Stimulated activated CD4-positive, alpha-beta T cell treated with anti-CD3 and anti-CD28 coated beads, Interleukin-12 subunit alpha, Interleukin-12 subunit beta, amount 100 ng/mL, for 48 hours (primary cell): Measurements from ENCODE around the gene NEK11.

Experiments used
- DNase-seq, 3 donors: peaks; one replicate each; pipeline ENCODE4 v3.0.0-alpha.2; 2020; ENCODE audit warnings: low read depth in 2 of 3, low spot score in 1 of 3

NEK11 gene

GRCh38 chr3:131038326-131038725 lies 11.6 kb downstream of the NEK11 start:
- no peak for DNase-seq

DNA sequence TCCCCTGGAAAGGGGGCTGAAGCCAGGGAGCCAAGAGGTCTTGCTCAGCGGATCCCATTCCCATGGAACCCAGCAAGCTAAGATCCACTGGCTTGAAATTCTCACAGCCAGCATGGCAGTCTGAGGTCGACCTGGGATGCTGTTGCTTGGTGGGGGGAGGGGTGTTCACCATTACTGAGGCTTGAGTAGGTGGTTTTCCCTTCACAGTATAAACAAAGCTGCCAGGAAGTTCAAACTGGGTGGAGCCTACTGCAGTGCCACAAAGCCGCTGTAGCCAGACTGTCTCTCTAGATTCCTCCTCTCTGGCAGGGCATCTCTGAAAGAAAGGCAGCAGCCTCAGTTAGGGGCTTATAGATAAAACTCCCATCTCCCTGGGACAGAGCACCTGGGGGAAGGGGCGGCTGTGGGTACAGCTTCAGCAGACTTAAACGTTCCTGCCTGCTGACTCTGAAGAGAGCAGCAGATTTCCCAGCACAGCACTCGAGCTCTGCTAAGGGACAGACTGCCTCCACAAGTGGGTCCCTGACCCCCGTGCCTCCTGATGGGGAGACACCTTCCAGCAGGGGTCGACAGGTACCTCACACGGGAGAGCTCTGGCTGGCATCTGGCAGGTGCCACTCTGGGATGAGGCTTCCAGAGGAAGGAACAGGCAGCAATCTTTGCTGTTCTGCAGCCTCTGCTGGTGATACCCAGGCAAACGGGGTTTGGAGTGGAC lies 15.8 kb downstream of the NEK11 start:
- DNase-seq: peak in 1 of 3 donors; percentile 9

DNA sequence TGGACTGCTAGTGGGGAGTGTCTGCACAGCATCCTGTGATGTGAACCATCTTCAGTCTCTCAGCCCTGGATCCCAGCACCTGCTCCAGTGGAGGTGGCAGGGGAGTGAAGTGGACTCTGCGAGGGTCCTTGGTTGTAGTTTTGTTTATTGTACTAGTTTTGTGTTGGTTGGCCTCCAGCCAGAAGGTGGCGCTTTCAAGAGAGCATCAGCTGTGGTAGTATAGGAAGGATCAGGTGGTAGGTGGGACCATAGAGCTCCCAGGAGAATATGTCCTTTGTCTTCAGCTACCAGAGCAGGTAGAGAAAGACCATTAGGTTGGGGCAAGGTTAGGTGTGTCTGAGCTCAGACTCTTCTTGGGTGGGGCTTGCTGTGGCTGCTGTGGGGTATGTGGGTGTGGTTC lies 20.9 kb downstream of the NEK11 start:
- no peak for DNase-seq

GRCh38 chr3:131048030-131048429 lies 21.4 kb downstream of the NEK11 start:
- no peak for DNase-seq

- no peak for DNase-seq
These were observed 23.3 kb downstream of the NEK11 start for GRCh38 chr3:131050001-131050400.

DNA sequence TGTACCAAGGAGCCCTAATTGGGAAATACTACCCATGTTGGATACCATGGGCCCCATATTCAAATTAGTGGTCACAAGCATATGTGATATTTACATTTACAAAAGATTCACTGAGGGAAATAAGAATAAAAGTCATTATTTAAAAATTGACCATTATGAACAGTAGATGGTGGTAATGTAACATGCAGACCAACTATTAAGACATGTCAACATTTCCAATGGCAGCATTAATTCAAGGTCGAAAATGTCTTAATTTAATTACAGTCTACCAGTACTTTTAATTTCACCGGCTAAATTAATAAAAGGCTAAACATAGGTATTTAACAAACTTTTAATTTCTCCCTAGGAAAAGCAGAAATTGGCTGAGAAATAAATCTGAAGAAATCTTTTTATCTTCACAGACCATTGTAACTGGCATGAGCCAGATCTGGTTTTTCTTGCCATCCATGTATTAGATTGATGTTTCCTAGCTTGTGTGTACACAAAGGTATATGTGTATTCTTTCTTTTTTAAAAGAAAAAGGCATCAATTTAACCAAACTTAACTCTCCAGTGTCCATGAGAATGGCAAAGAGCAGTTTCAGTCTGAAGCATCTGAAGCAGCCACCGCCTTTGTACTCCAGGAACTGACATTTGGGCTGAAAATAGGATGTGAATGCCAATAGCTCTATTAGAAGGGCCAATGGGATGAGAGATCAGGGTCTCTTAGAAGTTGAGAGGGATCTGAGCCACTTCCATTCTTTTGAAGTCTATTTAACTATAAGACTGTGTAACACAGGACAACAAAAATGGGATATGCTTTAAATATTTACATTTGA lies 26.6 kb downstream of the NEK11 start:
- no peak for DNase-seq

- DNase-seq: no peak
These were observed 41.3 kb downstream of the NEK11 start for GRCh38 chr3:131067983-131068382.

DNA sequence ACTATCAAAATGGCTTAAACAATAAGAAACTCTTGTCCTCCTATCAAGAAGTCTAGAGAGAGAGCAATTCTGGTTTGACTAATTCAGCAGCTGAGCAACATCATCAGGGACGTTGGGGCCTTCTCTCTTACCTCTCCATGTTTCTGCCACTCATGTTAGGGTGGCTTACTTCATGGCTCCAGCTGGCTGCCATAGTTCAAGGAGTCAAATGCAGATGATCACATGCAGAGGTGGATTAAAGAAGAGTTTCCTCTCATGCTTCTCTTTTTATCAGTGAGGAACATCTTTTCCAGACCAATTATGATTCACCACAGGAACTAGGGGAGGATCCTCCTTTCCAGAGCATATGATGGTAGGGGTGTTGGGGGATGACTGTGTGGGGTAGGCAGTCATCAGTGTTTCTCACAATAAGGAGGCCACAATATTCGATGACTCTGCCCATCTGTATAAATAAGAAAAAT lies 45.5 kb downstream of the NEK11 start:
- no peak for DNase-seq

GRCh38 chr3:131072845-131073244 lies 46.2 kb downstream of the NEK11 start:
- DNase-seq: no peak

GRCh38 chr3:131075632-131076328 lies 49.1 kb downstream of the NEK11 start:
- DNase-seq: no peak

DNA sequence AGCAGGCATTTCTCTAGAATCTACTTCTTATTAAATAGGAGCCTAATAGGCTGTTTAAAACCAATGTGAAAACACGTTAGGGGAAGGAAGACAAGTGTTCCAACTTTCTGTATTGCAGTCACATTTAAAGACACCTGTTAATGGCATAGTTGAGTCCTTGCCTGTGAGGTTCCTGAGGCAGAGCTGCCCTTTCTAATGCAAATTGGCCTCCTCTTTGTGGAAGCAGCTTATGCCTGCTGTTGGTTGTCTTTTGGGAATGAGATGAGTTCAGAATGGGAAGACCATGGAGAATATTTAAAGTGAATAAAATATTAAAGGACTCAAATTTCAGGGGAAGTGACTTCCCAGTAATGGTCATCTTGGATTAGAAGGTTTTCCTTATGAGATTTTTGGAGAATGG lies 51.2 kb downstream of the NEK11 start:
- no peak for DNase-seq

GRCh38 chr3:131079086-131079485 lies 52.4 kb downstream of the NEK11 start:
- DNase-seq: no peak

DNA sequence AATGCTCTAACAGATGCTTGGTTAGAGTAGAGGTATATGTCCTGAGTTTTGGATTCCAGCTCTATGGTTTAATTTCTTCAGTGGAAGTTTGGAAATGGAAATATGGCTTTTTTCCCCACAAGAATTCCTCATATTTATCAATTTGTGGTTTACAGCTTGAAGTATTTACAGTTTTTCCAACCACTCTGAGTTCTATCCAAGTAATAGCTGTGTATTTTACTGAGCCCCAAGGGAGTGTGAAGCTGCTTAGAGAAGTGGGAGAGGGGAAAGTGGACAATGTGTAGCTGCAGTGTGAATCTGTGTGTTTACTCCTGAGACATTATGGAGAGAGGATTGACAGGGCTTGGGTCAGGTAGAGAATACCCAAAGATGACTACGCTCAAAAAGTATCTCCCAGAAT lies 54.5 kb downstream of the NEK11 start:
- no peak for DNase-seq

GRCh38 chr3:131082246-131082645 lies 55.6 kb downstream of the NEK11 start:
- DNase-seq: no peak

DNA sequence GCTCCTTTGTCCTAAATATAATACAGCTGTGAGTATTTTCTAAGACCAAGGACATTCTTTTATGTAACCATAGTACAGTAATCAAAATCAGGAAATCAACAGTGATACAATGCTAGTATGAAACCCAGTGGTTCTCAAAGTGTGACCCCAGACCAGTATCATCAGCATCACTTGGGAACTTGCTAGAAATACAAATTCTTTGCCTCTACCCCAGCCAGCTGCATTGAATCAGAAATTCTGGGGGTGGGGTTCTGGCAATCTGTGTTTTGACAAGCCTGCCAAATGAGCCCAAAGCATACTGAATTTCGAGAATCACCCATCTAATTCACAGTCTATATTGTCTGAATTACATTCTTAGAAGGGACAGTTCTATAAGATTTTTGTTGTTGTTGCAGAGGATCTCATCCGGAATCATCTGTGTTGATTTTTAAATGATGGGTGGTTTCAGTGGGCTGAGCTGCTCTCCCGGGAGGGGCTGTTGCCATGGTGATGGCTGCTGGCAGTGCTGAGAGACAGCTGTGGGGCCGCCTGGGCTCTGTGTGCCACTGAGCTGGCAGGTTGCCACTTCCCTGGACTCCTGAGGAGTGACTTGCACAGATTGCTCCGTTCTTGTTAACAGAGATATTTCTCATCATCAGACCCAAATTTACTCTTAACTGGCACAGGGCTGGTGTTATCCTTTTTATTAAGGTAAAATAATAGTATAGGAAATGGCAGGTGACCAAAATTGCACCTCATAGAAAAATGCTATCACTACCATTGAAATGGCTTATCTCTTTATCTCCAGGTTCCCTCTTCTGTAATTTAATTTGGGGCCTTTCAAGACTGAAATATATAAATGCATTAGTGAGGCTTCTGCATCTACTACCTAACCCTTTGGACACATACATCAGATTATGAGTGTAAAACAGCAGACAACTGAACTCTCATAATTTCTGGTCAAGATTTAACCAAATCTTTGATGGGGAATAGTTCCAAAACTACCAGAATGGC lies 56.5 kb downstream of the NEK11 start:
- DNase-seq: no peak

DNA sequence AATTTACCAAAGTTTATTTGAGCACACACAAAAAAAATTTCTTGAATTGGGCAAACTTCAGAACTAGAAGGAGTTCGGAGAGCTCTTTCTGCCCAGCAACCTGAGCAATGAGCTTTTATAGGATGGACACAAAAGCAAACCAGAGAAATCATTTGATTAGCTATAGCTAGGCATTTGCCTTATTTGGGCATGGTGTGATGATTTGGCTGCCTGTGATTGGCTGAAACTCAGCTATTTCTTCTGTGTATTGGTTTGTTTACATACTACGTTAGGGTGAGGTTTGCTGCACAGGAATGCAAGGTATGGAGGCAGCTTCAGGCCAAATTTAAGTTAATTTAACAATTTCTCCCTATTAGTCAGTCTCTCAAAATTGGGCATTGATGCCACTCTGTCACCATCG lies 65.1 kb downstream of the NEK11 start:
- no peak for DNase-seq

DNA sequence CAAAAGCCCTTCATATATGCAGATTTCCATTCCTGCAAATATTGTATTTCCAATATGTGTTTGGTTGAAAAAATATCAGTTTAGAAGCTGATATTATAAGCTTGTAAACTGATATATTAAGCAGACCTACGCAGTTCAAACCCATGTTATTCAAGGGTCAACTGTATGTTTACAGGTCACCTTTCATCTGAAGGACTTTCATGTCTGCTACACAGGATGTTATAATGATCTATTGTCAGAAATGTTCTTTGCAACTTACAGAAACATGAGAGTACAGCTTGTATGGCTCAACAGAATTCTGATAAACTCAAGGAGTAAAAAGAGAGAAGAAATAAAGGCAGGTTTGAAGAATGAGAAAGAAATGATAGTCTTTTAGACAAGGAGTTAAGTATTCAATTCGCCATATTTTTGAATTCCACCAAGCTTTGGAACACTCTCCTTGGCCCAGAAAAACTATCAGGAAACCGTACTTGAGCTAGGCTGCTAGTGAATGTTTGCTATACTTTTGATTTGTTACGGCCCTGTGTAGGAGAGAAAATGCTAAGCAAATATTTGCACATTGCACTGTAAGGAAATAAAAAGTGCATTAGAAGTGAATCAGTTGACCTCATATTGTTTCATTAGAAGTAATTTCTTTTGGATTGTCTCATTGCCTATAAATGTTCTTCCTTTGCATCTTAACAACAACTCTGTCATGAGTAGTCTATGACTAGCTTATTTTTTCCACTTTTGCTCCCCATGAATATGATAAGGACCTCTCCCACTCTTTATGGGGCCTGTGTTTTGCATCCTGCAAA lies 81.2 kb downstream of the NEK11 start:
- DNase-seq: no peak

DNA sequence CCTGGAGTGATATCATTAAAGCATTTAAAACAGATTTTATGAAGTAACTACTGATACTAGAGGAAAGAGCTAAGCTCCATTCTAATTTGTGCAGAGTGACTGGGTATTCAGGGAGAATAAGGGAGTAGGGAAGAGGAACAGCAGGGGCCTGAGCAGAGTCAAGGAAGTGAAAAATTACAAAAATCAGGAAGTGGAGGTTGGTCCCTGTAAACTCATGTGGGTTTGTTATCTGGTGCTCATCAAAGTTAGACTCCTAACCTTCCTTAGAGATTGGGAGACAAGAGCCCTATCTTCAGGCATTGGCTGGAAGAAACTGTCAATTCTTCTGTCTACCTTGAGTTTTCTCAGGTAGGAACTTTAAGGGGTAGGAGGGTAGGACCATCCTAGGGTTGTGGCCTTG lies 82.5 kb downstream of the NEK11 start:
- no peak for DNase-seq

GRCh38 chr3:131110087-131110486 lies 83.4 kb downstream of the NEK11 start:
- no peak for DNase-seq

DNA sequence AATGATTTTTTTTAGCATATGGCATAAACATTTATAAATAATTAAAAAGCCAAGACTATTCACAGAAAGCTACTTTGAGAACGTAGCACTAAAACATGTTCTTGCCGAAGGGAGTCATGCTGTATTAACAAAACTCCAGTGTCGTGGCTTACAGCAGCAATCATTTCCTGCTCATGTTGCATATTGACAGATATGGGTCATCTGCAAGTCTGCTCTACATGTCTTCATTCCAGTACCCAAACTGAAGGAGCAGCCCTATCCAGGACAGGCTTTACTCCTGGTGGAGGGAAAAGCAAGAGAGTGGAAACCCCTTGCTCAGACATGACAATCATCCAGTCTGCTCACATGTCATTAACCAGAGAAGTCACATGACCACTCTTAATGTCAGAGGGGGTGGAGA lies 87.6 kb downstream of the NEK11 start:
- no peak for DNase-seq
